Measurements from ENCODE around the gene SFSWAP. TPM values are rescaled to one million over a fixed set of nuclear protein-coding genes. Genes with fewer than 3 reads are reported as not detected.

The SFSWAP gene
- total and polyA plus RNA-seq, 2 of the 13 experiments (the other 11 are each of a cell fraction or from before 2014, with no cell fraction given), result 17.1 to 27.7 TPM

- in situ Hi-C loops (cut with HindIII; ENCODE audit: extremely low pct_ligation_motif_present, low pct_unique_long_range_greater_than_20kb), result no loop called here
- no peaks in the 10 kb centered on the region for H3K27me3 ChIP-seq (ENCODE audit: control insufficient read depth in 1 of 2, insufficient read depth in 2 of 2, low read length in 2 of 2)
- intact Hi-C loops (cut with micrococcal nuclease; ENCODE audit: unreplicated experiment), result no loop called here
- 87% methylated on average over 19 of the region's 19 CpGs for WGBS (ENCODE audit: low lambda C conversion rate)
- no peak overlapping the region for H3K9ac ChIP-seq (ENCODE audit: insufficient read depth, low read depth, low read length)
- no peak for ATAC-seq
- peaks cover 17 to 33% of the 10 kb centered on the region in 2 experiments; a peak in 4 of 5 replicates for H3K36me3 ChIP-seq (replicated peaks in 1 of 2; ENCODE audit: control insufficient read depth in 1 of 2, insufficient read depth in 2 of 2, low read length in 2 of 2)
- ChIA-PET POLR2A (no interaction called here), CTCF (ENCODE audit: low intra/inter-chr PET ratio, low total read pairs) (no interaction called here)
- H2AFZ ChIP-seq (ENCODE audit: low read length), result no peak overlapping the region
- BruUV-seq (replicated peaks), result no TSS peak
- FAIRE-seq, result no peak
- H3K4me2 ChIP-seq (ENCODE audit: low read depth, low read length), result no peak overlapping the region
- no peak for DNase-seq (ENCODE audit: low spot score)
- no peak overlapping the region for H3K4me3 ChIP-seq (replicated peaks in 1 of 3; ENCODE audit: insufficient read depth in 1 of 3, low read depth in 2 of 3, low read length in 3 of 3)
- no peaks in the 10 kb centered on the region for H4K20me1 ChIP-seq (ENCODE audit: insufficient read depth, low read length)
- H3K27ac ChIP-seq (ENCODE audit: extremely low read length, insufficient read depth, low read length), result no peak overlapping the region
- no peaks in the 10 kb centered on the region for H3K9me3 ChIP-seq (ENCODE audit: low read length)
- H3K79me2 ChIP-seq (ENCODE audit: insufficient read depth, low read length), result no peaks in the 10 kb centered on the region
- no peaks in the 10 kb centered on the region for H3K4me1 ChIP-seq (ENCODE audit: insufficient read depth, low read length)
- TF ChIP-seq MTF1 (CRISPR knock-in tag; IDR thresholded peaks at IDR 0.05), result no peak
- TF ChIP-seq ZNF407 (CRISPR knock-in tag; IDR thresholded peaks at IDR 0.05; ENCODE audit: not compliant biosample characterization), result no peak
- TF ChIP-seq SCMH1 (CRISPR knock-in tag; IDR thresholded peaks at IDR 0.05; ENCODE audit: borderline replicate concordance), result no peak
- no peak for TF ChIP-seq NFYC (CRISPR knock-in tag; IDR thresholded peaks at IDR 0.05)
- no peak for TF ChIP-seq ZNF546 (CRISPR knock-in tag; conservative IDR thresholded peaks at IDR 0.05)
- no peak for TF ChIP-seq ZNF446 (CRISPR knock-in tag; IDR thresholded peaks at IDR 0.05)
- TF ChIP-seq ZNF770 (CRISPR knock-in tag; IDR thresholded peaks at IDR 0.05), result no peak
- no peak for TF ChIP-seq ZBTB46 (CRISPR knock-in tag; IDR thresholded peaks at IDR 0.05; ENCODE audit: borderline replicate concordance)
- TF ChIP-seq ZNF143 (CRISPR knock-in tag; IDR thresholded peaks at IDR 0.05), result no peak
- TF ChIP-seq MYPOP (CRISPR knock-in tag; IDR thresholded peaks at IDR 0.05), result no peak
Measured at GRCh38 chr12:131793243-131794022, 82.5 kb downstream of the SFSWAP start.
